GM18505 (cell line): Measurements from ENCODE around the gene PRPF38B.

Experiments
- ATAC-seq: cut with Tn5 transposase; IDR thresholded peaks from one replicate; pipeline ENCODE4 v1.9.1; 2021; ENCODE audit not compliant: unreplicated experiment
- POLR2A ChIP-seq: IDR thresholded peaks from 4 replicates; pipeline ENCODE4 v1.6.1; 2011; ENCODE audit warnings: borderline replicate concordance; ENCODE audit not compliant: insufficient read depth, insufficient read length; ENCODE audit errors: extremely low read depth

The PRPF38B gene

GRCh38 chr1:108715932-108716331 is 23.8 kb downstream of the PRPF38B start:
- ATAC-seq = no peak
- no peak for TF ChIP-seq POLR2A

- ATAC-seq = no peak
Measured at GRCh38 chr1:108716437-108717230, 24.5 kb downstream of the PRPF38B start.

DNA sequence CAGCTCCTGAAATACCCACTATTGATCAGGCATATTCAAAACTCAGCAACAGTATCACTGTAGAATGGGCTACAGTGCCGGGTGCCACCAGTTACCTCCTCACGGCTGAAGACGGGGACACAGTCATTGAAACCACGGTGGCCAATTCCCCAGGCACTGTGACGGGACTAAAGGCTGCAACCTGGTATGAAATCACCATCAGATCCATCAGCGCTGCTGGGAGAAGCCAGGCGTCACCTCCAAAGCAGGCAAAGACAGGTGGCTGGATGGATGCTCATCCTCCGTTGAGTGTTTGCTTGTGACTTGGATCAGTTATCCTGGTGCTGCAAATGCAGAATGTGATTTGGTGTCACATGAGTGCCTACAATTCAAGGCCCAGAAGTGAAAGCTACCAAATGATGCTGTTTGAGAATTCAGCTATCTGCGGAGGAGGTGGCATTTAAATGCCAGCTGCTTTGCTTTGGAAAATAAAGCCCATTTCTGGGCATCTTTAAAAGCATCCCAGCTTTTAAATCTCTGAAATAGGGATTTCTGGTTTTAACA is 25.7 kb downstream of the PRPF38B start:
- ATAC-seq = no peak
- TF ChIP-seq POLR2A = no peak

More at GRCh38 chr1:108716437-108717230, 24.5 kb downstream of the PRPF38B start:
- TF ChIP-seq POLR2A = no peak

DNA sequence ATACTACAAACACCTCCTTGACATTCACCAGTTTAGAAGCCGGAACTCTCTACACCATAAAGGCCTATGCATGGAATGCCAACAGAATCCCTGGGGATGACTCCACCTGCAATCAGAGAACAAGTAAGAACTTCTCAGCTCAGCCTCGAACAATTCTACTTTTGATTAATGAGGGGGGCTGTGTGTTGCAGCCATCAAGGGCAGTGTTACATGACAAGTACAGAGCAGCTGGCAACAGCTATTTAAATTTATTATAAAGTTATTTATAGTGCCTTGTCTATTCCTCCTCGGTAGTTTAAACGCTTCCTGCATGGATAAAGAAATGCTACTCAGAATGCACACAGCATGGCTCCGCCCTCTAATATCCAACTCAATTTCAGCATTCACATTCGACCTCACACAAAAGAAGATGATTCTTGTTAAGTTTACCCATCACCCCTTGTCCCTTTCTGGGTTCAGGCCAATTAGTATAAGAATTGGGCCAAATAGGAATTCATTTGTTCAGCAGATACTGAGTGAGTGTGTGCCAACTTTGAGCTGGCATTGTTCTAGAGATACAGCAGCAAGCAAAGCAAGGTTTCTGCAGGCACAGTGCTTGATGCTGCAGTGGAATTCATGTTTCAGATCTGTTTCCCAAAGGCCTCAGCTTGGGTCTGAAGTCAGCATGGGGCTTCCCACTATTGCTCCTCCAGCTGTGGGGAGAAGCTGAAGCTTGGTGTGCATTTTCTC is 27.0 kb downstream of the PRPF38B start:
- no peak for ATAC-seq
- no peak for TF ChIP-seq POLR2A

DNA sequence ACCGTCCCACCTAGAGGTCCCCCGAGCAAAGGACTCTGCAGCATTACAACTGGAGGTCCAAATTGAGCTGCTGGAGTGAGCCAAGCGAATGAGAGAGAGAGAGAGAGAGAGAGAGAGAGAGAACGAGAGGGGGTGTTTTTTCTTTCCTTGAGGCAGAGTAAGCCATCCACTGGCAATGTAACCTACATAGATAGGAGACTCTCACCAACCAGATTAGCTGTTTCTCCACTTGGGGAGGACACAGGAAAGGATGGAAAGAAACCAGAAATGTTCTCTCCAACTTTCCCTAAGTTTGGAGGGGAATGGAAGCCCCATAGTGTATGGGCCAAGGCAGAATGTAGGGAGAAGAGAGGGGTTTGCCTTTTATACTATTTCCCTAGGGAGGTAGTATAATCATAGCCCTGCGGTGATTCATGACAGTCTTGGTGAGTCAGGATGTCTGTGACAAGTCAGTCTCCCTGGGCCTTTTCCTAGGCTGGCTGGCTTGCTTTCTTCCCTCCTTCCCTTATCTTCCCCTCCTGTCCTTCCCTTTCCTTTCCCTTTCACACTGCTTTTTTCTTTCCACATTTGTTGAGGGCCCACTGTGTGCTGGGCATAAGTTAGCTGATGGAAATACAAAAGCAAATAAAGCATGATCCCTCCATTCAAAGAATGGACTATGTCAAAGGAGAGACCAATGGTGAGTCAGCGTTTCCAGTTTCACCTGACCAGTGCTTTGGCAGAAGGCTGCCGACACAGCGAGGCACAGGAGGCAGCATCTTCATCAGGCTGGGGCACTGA is 27.7 kb downstream of the PRPF38B start:
- no peak for ATAC-seq
- no peak for TF ChIP-seq POLR2A

GRCh38 chr1:108722292-108722691 is 30.2 kb downstream of the PRPF38B start:
- ATAC-seq = no peak
- TF ChIP-seq POLR2A = no peak

- ATAC-seq = no peak
- TF ChIP-seq POLR2A = no peak
Measured at GRCh38 chr1:108725906-108726305, 33.8 kb downstream of the PRPF38B start.

DNA sequence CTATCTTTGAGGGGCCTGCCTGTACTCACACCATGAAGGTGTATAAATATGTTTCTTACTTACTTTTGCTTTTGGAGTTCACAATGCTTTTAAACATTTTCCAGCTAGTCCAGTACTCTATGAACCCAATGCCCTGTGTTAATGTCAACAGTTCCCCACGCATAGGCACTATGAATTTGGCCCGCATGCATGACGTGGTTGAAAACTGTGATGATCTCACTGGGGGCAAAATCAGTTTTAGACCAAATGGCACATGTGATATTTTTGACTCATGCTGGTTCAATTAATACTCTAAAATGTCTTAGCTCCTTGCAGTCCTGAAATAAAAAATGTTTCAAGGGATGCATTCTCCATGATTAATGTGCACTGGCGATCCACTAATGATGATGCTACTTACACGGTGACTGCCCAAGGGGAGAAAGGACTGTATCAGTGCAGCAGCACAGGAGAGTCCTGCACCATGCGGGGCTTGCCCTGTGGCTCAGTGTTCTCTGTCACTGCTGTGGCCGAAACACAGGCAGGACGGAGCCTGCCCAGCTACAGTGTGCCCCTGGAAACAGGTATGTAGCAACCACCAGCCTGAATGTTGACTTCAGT is 36.3 kb downstream of the PRPF38B start:
- no peak for ATAC-seq
- TF ChIP-seq POLR2A = no peak

DNA sequence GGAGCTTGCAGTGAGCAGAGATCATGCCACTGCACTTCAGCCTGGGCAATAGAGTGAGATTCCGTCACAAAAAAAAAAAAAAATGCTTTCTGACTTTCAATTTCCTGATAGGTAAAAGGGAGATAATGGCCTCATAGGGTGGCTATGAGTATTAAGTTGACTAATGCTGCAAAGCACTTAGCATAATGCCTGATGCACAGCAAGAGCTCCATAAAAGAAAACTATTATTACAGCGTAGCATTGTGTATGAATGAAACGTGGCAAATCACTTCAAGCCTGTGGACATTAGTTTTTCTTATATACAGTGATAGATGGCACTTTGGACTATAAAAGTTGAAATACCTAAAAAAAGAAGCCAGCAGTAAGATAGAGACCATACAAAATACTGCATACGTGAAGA is 37.4 kb downstream of the PRPF38B start:
- no peak for ATAC-seq
- TF ChIP-seq POLR2A = no peak

DNA sequence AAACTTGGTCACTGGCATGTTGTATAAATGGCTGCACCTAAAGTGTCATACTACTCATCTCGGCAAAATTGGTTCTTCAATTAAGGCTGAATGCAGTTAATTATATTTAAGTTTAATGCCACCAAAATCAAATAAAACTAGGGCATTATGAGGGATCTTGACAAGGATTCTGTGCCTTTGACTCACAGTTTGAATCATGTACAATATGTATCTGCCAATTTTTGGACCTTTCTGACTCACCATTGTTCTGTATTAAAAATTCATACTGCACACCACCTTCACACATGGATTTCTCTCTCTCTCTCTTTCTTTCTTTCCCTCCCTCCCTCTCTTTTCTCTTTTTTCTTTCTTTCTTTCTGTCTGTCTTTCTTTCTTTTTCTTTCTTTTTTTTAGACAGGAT is 40.3 kb downstream of the PRPF38B start:
- ATAC-seq = no peak

DNA sequence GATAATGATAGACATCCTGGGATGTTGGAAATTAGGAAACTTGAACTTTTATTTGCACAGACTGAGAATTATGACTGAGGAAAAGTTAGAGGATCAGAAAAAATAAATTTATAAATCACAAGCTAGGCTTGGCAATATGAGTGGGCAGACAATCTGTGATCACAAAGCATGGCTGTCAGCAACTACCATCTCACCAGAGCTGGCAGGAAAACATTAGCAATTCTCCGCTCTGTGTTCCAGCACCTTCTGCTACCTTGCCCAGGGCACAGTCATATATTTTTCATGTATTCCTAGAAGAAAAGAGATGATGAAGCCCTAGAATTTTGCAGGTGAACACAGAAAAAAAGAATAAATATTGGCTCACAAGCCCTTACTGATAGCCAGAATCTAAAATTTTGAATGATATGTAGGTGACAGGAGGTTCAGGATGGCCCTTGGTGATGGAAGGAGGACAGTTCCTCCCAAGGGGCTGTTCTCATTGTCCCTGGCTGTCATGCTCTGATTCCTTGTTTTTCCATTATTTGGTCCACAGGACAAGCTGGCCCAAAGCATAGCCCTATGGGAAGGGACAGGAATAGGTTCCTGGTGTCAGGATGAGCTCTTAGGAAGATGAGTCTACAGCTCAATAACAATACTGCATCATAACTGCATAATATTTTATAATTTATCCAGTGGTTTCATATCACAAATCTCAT is 42.2 kb downstream of the PRPF38B start:
- ATAC-seq = no peak

More for the DNA sequence above, 40.3 kb downstream of the PRPF38B start:
- TF ChIP-seq POLR2A = no peak

DNA sequence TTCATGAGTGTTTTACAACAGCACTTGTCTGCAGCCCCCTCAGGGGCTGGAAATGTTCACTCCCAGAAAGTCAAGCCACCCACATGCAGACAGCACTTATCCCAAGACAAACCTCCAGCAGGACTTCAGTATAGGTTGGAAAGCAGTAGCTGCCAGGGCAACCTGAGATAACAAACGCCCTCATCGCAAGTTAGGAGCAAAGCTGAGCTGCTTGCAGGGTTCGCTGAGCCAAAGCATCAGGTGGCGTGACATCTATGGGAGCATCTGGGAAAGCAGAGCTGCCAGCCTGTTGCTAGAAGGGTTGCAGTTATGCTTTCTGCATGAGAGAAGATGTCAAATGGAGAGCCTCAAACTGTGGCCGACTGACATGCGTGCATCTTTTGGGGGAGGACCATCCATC is 50.1 kb downstream of the PRPF38B start:
- ATAC-seq = no peak
- TF ChIP-seq POLR2A = no peak

More for the DNA sequence above, 42.2 kb downstream of the PRPF38B start:
- no peak for TF ChIP-seq POLR2A
